NCI-H1417 (cell line): Measurements from ENCODE around the gene KLHL35.
A peak's percentile ranks its signal among the peaks of the same experiment; 100 is the strongest.

Experiments
- DNase-seq, 3 experiments: peaks; one replicate each; lab custom pipeline; 2025; lab: John Stamatoyannopoulos, UW

Gene KLHL35

GRCh38 chr11:75469785-75470405 is 36.9 kb upstream of the KLHL35 start:
- DNase-seq, result peak in 1 of 3 experiments; percentile 66

DNA sequence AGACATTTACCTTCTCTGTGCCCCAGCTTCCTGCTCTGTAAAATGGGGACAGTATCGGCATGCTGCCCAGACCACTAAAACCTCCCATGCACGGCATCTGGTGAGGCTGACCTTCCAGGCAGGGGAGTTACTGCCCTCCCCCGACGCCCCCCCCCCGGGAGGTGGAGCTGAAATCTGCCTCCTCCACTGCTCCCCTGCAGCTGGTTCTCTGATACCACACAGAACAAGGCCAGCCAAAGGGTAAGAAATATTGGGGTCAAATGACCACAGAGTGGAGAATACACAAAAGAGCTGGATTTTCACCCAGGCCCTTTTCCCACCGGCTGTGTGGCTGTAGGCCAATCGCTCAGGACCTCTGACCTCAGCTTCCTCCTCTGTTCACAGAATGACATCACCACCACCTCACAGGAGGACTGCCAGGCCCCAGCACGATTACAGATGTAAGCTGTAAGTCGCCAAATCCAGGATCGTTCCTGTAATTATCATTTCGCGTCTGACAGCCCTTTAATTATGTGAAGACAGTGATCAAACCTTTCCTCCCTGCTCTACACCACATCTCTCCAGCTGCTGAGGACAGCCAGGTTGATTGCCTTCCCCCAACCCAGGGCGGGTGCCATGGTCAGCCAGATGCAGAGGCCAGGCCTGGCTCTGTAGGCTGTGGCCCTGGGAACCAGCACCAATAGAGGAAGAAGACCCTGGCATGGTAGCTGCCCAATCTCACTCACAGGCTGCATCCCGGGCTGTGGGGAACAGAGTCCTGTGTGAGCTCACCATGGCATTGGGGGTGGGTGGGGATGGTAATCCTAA is 35.7 kb upstream of the KLHL35 start:
- DNase-seq, result peak in 2 of 3 experiments; percentile 33 to 72

DNA sequence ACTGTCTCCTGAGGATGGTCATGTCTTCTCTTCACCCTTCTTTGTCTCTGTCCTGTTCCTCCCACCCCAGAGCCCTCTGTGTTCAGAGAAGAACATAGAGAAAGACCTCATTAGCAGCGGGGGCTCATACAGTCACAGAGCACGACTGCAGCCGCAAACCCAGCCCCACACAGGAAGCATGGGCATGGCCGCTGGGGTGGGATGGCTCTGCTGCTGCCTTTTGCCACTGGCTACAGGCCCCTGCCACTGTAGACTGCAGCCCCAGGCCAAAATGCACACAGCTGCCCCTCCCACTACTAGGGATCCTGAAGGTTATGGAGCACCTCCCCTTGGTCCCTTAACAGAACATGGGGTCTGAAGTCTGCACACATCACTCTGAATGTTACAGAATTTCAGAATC is 34.9 kb upstream of the KLHL35 start:
- no peak for DNase-seq

GRCh38 chr11:75467311-75467710 is 34.3 kb upstream of the KLHL35 start:
- no peak for DNase-seq

DNA sequence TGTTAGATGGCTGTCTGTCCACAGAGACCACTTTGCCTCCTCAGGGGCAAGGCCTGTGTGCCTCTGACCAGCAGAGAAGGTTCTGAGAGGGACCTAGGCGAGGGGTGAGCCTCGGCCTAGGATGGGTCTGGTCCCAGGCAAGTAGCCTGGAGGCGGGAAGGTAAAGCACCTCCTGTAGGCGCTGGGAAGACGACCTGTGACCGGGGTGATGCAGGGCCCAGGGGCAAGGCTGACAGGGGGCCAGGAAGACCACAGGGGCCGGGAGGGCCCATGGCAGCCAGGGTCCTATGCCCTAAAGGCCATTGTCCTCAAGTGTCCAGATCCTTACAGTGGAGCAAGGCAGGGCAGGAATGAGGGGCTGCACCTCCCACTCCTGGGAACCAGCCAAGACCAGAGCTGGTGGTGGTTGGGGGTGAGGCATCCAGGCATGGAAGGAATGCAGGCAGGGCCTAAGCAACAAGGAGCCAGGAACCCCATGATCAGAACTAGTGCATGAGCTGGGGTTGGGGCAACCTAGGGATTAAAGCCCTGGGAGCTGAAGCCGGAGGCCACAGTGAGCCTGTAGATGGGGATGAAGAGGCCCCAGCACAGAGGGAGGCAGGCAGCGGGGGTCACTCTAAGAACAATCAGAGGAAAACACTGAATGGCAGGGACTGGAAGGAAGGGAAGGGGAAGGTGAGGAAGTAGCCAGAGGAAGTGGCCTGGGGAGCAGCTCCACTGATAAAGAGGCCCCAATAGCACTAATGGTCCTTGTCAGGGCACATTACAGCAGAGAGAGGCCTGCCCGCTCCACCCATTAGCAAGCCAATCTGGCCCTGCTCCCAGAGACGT is 32.9 kb upstream of the KLHL35 start:
- DNase-seq, result no peak

- DNase-seq, result no peak
Observed at GRCh38 chr11:75463106-75463774, 30.2 kb upstream of the KLHL35 start.

GRCh38 chr11:75462117-75462653 is 29.2 kb upstream of the KLHL35 start:
- DNase-seq, result no peak

- DNase-seq, result no peak
Observed at GRCh38 chr11:75461151-75461550, 28.1 kb upstream of the KLHL35 start.

DNA sequence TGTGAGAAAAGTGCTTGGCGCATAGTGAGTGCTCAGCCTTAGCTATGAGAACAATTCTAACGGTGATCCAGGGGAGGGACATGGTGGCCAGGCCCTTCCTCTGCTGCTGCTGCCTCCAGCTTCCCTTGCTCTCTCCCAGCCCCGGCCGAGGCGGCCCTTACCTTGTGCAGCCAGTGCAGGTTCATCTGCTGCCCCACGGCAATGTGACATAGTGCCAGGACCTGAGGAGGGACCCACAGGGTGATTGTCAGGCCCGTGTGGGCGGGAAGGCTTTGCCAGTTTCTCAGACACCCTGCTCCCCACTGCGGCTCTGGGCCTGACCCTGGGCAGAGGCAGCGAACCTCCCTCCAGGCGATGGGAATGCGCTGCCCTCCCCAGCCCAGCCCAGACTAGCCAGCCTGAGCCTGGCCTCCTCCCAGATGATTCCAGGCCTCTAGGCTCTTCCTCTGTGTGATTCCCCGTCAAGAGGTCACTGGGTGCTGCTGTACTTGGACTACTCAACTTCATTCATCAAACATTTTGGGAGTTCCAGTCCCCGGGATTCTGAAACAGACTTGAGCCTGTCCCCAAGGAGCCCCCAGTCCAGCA is 23.7 kb upstream of the KLHL35 start:
- no peak for DNase-seq

- DNase-seq, result peak in 2 of 3 experiments; percentile 64 to 83
Observed at GRCh38 chr11:75454987-75455386, 22.0 kb upstream of the KLHL35 start.

- peak in 1 of 3 experiments; percentile 46 for DNase-seq
Observed at GRCh38 chr11:75453916-75454655, 21.1 kb upstream of the KLHL35 start.

DNA sequence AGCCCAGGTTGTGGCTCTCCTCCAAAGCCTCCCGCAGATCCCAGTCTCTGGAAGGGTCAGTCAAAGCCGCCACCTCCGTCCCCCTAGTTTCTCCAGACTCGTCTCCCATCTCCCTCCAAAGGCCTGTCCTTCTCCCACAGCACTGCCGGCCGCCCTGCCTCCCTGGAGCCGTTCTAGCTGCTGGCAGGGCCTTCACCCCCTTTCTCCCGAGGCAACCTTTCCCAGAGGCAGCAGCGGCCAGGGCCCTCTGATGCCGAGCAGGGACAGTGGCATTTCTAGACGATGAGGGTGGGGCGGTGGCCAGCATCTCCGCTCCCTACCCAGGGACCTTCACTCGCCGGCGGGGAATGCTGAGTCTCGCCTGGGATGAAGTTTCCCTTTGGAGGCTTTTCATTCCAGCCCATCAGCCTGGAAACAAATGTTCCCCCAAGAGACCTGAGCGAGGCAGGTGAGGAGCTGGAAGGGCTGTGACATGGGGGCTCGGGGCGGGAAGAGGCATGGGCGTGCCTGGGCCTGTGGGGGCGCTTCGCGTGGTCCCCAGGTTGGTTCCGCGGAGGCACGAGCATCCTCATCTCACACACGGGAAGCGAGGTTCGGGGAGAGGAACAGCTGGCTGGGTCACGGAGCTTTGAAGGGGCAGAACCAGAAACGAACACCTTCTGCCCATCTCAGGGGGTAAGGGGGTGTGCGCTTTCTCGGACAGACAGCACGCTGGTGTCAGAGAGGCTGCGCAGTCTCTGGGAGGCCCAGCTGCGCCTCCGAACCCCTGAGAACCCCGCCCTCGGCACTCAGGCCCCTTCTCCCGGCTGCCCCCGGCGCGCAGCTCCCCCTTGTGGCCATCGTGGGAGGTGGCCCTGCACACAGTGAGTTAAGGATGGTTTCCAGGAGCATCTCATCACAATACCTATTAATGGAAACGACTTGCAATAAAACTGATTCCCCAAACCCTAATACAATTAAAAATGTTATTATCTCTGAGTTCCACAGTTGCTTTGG is 18.1 kb upstream of the KLHL35 start:
- no peak for DNase-seq

DNA sequence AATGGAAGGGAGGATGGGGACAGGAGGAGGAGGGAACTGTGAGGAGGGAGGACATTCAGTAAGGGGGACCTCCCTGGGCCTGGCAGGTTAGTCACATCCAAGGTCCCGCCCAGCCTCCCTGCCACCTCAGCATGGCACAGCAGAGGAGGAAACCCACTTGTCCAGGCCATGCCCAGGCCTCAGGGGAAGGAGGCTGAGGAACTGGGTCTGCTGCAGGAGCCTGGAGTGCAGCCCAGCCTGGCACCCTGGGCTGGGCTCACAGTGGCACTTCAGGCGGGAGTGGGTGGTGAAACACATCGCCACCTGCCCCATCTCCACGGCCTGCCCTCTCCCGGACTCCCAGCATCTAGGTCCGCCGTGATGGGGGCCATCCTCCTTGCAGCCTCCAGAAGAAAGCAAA is 17.2 kb upstream of the KLHL35 start:
- no peak for DNase-seq

DNA sequence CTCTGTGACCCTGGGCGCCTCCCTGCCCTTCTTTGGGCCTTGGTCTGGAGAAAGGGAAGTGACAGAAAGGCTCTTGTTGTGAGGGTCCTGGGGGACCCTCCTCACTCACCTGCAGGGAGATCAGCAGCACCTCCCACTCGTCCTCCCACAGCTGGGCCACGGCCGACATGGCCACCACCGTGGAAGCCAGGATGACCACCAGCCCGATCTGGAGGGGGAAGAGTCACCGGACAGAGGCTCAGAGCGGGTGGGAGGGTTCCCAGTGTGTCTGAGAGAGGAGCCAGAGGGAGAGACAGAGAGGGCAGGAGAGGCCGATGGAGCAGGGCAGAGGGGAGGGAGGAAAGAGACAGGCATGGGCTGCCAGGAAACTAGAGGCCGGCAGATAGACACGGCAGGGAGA is 16.8 kb upstream of the KLHL35 start:
- DNase-seq, result no peak

- DNase-seq, result no peak
Observed at GRCh38 chr11:75449271-75449670, 16.3 kb upstream of the KLHL35 start.

DNA sequence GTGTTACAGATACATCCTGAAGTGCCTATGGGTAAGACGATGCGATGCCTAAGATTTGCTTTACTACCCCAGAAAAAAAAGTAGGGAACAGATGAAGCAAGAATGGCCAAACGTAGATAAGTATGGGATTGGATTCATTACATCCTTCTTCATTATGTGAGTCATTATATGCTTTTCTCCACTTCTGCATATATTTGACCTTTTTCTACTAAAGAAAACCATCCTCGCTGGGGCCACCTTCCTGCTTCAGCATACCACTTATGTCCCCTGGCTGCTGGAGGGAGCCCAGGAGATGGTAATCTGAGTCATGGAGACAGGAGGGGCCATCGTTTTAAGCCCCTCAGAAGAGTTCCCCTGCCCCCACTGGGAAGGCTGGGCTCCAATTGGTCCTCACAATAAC is 14.4 kb upstream of the KLHL35 start:
- no peak for DNase-seq

GRCh38 chr11:75445315-75445953 is 12.4 kb upstream of the KLHL35 start:
- peak; percentile 61 to 82 (median 63) for DNase-seq

GRCh38 chr11:75443043-75443442 is 10.0 kb upstream of the KLHL35 start:
- DNase-seq, result no peak
